ENCODE data around the gene SCGB1A1. TPM values are rescaled to one million over a fixed set of nuclear protein-coding genes. Genes with fewer than 3 reads are reported as not detected.

The SCGB1A1 gene
- total RNA-seq, 6 experiments from 2014 or later, result not detected

DNA sequence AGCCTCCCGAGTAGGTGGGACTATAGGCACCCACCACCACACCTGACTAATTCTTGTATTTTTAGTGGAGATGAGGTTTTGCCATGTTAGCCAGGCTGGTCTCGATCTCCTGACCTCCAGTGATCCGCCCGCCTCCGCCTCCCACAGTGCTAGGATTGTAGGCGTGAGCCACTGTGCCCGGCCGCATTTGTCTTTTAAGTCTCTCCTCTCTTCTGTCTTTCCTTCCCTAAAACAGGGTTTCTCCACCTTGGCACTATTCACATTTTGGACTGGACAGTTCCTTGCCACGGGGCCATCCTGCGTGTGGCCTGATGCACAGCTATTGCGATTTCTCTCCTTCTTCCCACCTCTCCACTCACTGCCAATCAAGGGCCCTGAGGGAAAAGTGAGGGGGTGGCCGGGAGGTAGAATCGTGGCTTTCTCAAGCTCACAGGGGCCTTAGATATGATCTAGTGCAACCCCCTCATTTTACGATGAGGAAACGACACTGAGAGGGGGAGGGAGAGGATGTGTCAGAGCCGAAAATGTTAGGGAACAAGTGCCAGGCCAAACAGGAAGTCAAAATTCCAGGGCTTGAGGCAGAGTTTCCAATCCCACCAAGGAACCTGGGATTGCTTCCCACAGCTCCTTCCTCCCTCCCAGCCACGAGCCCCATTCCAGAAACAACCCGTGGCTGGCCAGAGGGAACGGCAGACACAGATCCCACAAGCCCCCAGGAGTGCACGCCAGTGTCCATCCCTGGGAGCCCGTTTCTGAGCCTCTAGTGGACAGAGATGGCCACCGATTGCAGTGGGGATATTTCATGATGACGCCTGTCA, 21.2 kb downstream of the SCGB1A1 start:
- peaks cover 31% of the 10 kb centered on the region for H3K4me1 Mint-ChIP-seq (ENCODE audit: low read depth)
- TF ChIP-seq, protein P1, sequence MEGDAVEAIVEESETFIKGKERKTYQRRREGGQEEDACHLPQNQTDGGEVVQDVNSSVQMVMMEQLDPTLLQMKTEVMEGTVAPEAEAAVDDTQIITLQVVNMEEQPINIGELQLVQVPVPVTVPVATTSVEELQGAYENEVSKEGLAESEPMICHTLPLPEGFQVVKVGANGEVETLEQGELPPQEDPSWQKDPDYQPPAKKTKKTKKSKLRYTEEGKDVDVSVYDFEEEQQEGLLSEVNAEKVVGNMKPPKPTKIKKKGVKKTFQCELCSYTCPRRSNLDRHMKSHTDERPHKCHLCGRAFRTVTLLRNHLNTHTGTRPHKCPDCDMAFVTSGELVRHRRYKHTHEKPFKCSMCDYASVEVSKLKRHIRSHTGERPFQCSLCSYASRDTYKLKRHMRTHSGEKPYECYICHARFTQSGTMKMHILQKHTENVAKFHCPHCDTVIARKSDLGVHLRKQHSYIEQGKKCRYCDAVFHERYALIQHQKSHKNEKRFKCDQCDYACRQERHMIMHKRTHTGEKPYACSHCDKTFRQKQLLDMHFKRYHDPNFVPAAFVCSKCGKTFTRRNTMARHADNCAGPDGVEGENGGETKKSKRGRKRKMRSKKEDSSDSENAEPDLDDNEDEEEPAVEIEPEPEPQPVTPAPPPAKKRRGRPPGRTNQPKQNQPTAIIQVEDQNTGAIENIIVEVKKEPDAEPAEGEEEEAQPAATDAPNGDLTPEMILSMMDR (IDR thresholded peaks at IDR 0.05), result peak; percentile 36; the same call in 1 of the 2 replicates
- peak overlapping the region; percentile 39 for H3K4me3 Mint-ChIP-seq
- peaks cover 3% of the 10 kb centered on the region; the same call in 1 of the 2 replicates for H3K27me3 Mint-ChIP-seq (ENCODE audit: insufficient read depth)
- DNase-seq, result peak; percentile 26
- no peaks in the 10 kb centered on the region for H3K9me3 Mint-ChIP-seq
- H3K36me3 Mint-ChIP-seq (ENCODE audit: low read depth), result 0 out of 2 replicates have a peak, but pooled peaks cover 5% of the 10 kb centered on the region
- peak overlapping the region; percentile 80 for H3K27ac Mint-ChIP-seq

DNA sequence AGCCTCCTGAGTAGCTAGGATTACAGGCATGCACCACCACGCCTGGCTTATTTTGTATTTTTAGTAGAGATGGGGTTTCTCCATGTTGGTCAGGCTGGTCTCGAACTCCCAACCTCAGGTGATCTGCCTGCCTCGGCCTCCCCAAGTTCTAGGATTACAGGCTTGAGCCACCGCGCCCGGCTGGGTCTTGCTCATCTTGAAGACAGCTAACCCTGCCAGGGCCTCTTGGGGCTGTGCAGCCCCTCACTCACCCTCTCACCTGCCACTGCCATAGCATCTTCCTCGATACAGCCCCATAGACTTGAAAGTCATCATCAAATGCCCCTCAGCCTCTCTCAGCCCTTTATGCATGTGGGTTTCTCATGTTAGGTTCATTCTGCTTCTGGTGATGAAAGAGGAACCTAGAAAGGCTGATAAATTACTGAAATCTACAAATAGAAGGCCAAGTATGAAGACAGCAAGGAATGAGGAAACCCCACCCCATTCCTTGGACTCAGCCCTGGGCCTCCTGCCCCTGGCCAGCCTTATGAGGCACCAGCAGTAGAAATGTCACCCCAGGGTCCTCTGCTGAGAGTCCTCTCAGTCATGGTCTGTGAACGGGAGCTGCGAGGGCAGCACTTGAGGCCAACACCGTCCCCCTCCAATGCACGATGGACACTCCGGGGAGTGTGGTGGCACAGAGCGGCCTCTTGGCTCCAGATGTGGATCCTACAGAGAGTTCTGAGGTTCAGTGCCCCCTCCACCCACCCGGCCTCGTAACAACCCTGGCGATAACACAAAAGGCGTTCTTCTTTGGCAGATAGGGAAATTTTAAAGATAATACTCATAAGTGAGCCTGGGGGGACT, 24.8 kb downstream of the SCGB1A1 start:
- Mint-ChIP-seq H3K36me3 (ENCODE audit: low read depth) (0 out of 2 replicates have a peak, but pooled peaks cover 5% of the 10 kb centered on the region), H3K4me3 (peak overlapping the region; percentile 85), H3K27me3 (ENCODE audit: insufficient read depth) (peaks cover 3% of the 10 kb centered on the region; the same call in 1 of the 2 replicates), H3K27ac (peak overlapping the region; percentile 90), H3K4me1 (ENCODE audit: low read depth) (peaks cover 34% of the 10 kb centered on the region), H3K9me3 (no peaks in the 10 kb centered on the region)
- no peak for DNase-seq
- TF ChIP-seq, protein P1 (IDR thresholded peaks at IDR 0.05), result no peak

DNA sequence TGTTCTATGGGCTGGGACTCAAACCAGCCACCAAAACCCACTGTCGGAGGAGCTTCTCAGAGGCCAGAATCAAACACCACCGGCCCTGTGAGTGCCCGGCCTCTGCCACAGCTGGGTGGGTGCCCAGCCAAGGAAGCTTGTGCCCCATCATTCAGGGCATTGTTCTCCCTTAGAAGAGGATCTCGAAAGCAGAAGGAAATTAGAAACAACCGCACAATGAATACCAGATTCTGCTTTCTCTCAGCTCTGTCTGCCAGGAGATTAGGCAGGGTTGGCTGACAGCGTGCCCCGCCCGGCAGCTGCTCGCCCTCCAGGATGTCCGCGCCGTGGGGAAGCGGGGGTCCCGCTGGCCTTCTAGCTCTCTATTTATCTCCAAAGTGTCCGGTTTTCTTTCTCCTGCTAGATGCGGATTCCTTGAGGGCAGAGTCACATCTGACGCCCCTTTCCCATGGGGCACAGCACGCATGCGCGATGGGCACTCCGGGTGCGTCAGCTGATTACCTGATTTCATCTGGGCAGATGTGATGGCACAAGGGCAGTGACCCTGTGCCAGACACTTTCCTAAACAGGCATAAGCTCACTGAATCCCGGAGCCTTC, 25.5 kb downstream of the SCGB1A1 start:
- DNase-seq, result peak; percentile 48
- 0 out of 2 replicates have a peak, but pooled peaks cover 5% of the 10 kb centered on the region for H3K36me3 Mint-ChIP-seq (ENCODE audit: low read depth)

GRCh38 chr11:62444835-62445234, 26.0 kb downstream of the SCGB1A1 start:
- H3K4me1 Mint-ChIP-seq (ENCODE audit: low read depth), result peaks cover 29% of the 10 kb centered on the region
- TF ChIP-seq, protein P1 (IDR thresholded peaks at IDR 0.05), result no peak
- H3K36me3 Mint-ChIP-seq (ENCODE audit: low read depth), result 0 out of 2 replicates have a peak, but pooled peaks cover 5% of the 10 kb centered on the region
- DNase-seq, result no peak
- peak overlapping the region; percentile 90 for H3K27ac Mint-ChIP-seq
- no peaks in the 10 kb centered on the region; the same call in 1 of the 2 replicates for H3K27me3 Mint-ChIP-seq (ENCODE audit: insufficient read depth)
- H3K4me3 Mint-ChIP-seq, result peak overlapping the region; percentile 85
- H3K9me3 Mint-ChIP-seq, result no peaks in the 10 kb centered on the region

More for the DNA sequence above, 25.5 kb downstream of the SCGB1A1 start:
- TF ChIP-seq, protein P1 (IDR thresholded peaks at IDR 0.05), result no peak
- H3K27ac Mint-ChIP-seq, result peak overlapping the region; percentile 90
- peak overlapping the region; percentile 85 for H3K4me3 Mint-ChIP-seq
- no peaks in the 10 kb centered on the region for H3K9me3 Mint-ChIP-seq
- peaks cover 1% of the 10 kb centered on the region; the same call in 1 of the 2 replicates for H3K27me3 Mint-ChIP-seq (ENCODE audit: insufficient read depth)
- peaks cover 34% of the 10 kb centered on the region for H3K4me1 Mint-ChIP-seq (ENCODE audit: low read depth)

DNA sequence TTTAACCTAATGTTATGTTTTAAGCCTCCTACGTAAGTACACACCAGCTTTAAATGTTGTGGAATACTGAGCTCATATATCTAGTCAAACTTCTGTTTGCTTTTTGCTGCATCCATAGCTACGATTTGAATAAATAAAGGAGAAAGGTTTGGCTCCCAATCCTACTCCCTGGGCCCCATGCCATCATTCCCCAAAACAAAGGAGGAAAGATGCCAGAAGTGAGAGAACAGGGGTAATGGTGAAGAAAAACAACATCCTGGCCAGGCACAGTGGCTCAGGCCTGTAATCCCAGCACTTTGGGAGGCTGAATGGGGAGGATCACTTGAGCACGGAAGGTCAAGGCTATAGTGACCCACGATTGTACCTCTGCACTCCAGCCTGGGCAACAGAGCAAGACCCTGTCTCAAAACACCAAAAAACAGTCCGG, 26.5 kb downstream of the SCGB1A1 start:
- Mint-ChIP-seq H3K9me3 (no peaks in the 10 kb centered on the region), H3K36me3 (ENCODE audit: low read depth) (0 out of 2 replicates have a peak, but pooled peaks cover 5% of the 10 kb centered on the region), H3K27ac (peak overlapping the region; percentile 29; the same call in 1 of the 2 replicates), H3K27me3 (ENCODE audit: insufficient read depth) (no peaks in the 10 kb centered on the region; the same call in 1 of the 2 replicates), H3K4me1 (ENCODE audit: low read depth) (peaks cover 24% of the 10 kb centered on the region), H3K4me3 (no peak overlapping the region)
- no peak for DNase-seq
- TF ChIP-seq, protein P1 (IDR thresholded peaks at IDR 0.05), result no peak
